ENCODE measurements around the gene PTPRF.
"Not testable (repeated sequence)": the region's sequence is repeated elsewhere in the genome, so short reads cannot be mapped to it uniquely, and the experiment has no call there.

The PTPRF gene

DNA sequence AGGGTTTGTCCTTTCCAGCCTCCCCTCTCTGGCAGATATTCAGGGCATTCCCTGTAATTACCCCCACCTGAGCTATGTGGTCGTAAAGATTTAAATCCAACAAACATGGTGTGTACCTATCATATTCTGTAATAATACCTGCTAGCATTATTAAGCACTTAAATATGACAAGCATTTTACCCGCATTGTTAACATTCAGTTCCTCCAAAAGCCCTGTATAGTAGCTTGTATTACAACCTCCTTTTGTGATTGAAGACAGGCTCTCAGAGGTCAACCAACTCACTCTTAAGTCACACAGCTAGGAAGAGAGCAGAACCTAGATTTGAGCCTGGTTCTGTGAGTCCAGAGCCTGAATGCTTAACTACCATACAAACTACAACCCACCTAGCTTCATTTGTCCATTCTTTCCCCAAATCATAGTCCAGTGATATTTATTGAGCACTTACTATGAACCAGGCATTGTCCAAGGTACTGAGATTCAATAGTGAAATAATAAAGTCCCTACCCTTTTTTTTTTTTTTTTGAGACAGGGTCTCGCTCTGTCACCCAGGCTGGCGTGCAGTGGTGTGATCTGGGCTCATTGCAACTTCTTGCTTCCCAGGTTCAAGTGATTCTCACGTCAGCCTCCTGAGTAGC is 105.4 kb downstream of the PTPRF start:
- H3K4me3 ChIP-seq (ENCODE audit: low read depth, low read length): no peak overlapping the region
- TF ChIP-seq CTCF (IDR thresholded peaks at IDR 0.05; ENCODE audit: low read depth, low read length): no peak

- no peak for TF ChIP-seq CTCF (IDR thresholded peaks at IDR 0.05; ENCODE audit: low read depth, low read length)
- H3K4me3 ChIP-seq (ENCODE audit: low read depth, low read length): no peak overlapping the region
Observed at GRCh38 chr1:43637267-43637666, 106.6 kb downstream of the PTPRF start.

DNA sequence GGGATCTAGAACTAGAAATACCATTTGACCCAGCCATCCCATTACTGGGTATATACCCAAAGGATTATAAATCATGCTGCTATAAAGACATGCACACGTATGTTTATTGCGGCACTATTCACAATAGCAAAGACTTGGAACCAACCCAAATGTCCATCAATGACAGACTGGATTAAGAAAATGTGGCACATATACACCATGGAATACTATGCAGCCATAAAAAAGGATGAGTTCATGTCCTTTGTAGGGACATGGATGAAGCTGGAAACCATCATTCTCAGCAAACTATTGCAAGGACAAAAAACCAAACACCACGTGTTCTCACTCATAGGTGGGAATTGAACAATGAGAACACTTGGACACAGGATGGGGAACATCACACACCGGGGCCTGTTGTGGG is 107.7 kb downstream of the PTPRF start:
- H3K4me3 ChIP-seq (ENCODE audit: low read depth, low read length): not testable (repeated sequence)

GRCh38 chr1:43639976-43640794 is 109.5 kb downstream of the PTPRF start:
- no peak overlapping the region for H3K4me3 ChIP-seq (ENCODE audit: low read depth, low read length)
- no peak for TF ChIP-seq CTCF (IDR thresholded peaks at IDR 0.05; ENCODE audit: low read depth, low read length)

DNA sequence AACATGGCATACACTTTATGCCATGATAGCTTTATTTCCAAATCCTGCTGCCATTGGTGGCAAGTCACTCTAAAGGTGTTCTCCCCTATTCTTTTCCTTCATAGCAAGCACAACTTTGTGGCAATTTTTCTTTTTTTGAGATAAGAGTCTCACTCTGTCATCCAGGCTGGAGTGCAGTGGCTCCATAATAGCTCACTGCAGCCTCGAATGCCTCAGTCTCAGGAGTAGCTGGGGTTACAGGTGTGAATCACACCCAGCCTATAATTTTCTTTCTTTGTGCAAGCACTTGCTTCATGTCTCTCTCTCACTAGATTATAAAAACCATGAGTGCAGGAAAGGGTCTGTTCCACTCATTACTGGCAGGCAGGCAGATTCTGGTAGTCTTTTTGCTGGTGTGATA is 113.9 kb downstream of the PTPRF start:
- no peak overlapping the region for H3K4me3 ChIP-seq (ENCODE audit: low read depth, low read length)
- TF ChIP-seq CTCF (IDR thresholded peaks at IDR 0.05; ENCODE audit: low read depth, low read length): no peak

DNA sequence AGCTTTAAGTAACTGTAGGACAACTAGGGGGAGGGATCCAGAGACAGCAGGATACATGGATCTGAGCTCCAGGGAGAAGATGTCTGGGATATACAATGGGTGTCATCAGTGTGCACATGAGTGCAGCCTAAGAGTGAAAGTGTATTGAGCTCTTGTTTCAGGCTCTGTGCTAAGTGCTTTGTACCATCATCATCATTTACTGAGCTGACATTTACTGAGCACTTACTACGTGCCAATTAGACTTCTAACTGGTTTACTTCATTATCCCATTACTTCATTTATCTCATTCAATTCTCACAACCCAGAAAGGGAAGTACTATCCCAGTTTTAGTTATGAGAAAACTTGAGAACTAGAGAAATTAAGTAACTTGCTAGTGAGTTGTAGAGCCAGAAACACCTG is 114.8 kb downstream of the PTPRF start:
- no peak overlapping the region for H3K4me3 ChIP-seq (ENCODE audit: low read depth, low read length)
- no peak for TF ChIP-seq CTCF (IDR thresholded peaks at IDR 0.05; ENCODE audit: low read depth, low read length)

DNA sequence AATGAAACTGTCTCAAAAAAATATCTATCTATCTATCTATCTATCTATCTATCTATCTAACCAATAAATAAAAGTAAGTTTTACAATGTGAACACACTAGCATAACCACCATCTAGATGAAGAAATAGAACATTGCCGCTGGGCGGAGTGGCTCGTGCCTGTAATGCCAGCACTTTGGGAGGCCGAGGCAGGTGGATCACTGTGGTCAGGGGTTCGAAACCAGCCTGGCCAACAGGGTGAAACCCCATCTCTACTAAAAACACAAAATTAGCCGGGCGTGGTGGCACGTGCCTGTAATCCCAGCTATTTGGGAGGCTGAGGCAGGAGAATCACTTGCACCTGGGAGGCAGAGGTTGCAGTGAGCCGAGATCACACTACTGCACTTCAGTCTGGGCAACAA is 116.6 kb downstream of the PTPRF start:
- not testable (repeated sequence) for H3K4me3 ChIP-seq (ENCODE audit: low read depth, low read length)

DNA sequence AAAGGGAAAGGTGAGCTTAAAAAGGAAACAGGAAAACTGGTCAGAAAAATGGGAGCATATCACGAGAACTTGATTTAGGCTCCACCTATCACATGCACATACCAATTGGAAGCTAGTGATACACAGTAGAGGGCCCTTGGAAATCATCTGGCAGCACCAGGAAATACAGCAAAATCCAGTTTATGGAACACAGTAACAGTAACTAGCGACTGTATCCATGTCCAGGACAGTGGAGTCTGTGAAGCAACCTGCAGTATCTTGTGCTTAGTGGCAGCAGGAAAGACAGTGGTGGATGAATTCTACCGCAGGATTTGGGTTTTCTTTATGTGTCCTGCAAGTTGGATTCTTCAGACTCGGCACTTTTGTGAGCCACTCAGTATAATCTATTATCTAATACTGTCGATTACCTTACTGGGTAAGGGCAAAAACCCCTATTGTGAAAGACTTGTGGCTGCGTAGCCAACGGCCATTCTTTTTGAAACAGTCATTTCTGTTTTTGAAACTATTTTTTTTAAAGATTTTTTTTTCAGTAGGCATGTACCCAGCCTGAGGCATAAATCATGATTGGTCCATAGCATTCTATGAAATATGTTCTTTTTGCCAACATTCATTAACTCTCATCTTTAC is 117.7 kb downstream of the PTPRF start:
- no peak for TF ChIP-seq CTCF (IDR thresholded peaks at IDR 0.05; ENCODE audit: low read depth, low read length)
- H3K4me3 ChIP-seq (ENCODE audit: low read depth, low read length): no peak overlapping the region

Data from WI38 (cell line).